KOPT-K1 (cell line): ENCODE measurements around the gene SORT1.
"Not testable (repeated sequence)": the region's sequence is repeated elsewhere in the genome, so short reads cannot be mapped to it uniquely, and the experiment has no call there.

Experiments
- H3K27ac ChIP-seq: fragments of 200-600 bp; sonication (generic); 2 replicates; pipeline ENCODE4 v1.5.1; 2016; ENCODE audit warnings: antibody characterized with exemption, mild to moderate bottlenecking, low read depth, low read length; ENCODE audit not compliant: poor library complexity, severe bottlenecking
- H3K36me3 ChIP-seq: fragments of 200-600 bp; sonication (generic); 2 replicates; pipeline ENCODE4 v1.5.1; 2017; ENCODE audit warnings: antibody characterized with exemption, mild to moderate bottlenecking, low read length, moderate library complexity; ENCODE audit not compliant: insufficient read depth
- H3K9me3 ChIP-seq: fragments of 200-600 bp; sonication (generic); 2 replicates; pipeline ENCODE4 v1.5.1; 2017; ENCODE audit warnings: antibody characterized with exemption, low read length, mild to moderate bottlenecking; ENCODE audit not compliant: insufficient read depth, poor library complexity, severe bottlenecking

The SORT1 gene

GRCh38 chr1:109397581-109398342 is at the start of gene SORT1:
SORT1 (minus strand) TSS chr1:109397918; CDS start chr1:109397892, 26 bp downstream.
- H3K36me3 ChIP-seq: peaks cover 24% of the 10 kb centered on the region
- H3K9me3 ChIP-seq: no peaks in the 10 kb centered on the region
- peak within 1 kb of the TSS; percentile 60 for H3K27ac ChIP-seq

GRCh38 chr1:109445949-109446695 is 48.4 kb upstream of the SORT1 start:
- not testable (repeated sequence) for H3K27ac ChIP-seq, H3K36me3 ChIP-seq, H3K9me3 ChIP-seq

DNA sequence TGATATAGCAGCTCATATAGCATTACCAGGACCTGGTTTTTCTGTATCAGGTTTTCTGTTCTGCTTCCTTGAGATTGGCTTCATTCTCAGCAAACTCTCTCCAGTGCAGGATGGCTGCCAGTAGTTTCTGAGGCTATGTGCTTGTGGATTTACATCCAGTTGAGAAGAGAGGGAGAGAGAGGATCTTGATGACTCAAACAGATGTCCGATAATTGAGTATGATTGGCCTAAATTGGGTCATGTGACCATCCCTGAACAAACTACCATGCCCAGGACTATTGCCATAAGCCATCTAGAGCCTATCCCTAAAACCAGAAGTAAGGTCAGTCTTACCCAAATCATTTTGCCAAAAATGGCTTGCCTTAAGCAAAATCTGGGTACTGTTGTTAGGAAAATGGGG is 46.6 kb upstream of the SORT1 start:
- Histone ChIP-seq H3K27ac (no peak overlapping the region), H3K36me3 (no peaks in the 10 kb centered on the region), H3K9me3 (peaks cover 6% of the 10 kb centered on the region)

DNA sequence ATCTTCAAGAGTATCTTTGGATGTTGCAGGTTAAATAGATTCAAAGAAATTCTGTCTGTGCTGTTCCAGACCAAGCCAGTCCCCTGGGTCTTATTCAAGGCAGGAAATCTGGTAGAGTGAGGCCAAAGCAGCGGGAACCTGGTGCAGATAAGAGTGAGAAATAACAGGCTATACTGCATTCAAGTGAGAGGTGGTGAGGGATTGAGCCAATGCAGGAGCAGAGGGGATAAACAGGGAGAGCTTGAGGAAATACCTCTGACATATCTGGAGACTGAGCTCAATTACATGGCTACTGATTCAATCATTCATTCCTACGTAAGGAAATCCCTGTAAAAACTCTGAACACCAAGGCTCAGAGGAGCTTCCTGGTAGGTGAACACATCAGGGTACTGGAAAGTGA is 45.8 kb upstream of the SORT1 start:
- no peaks in the 10 kb centered on the region for H3K36me3 ChIP-seq
- H3K9me3 ChIP-seq: peaks cover 6% of the 10 kb centered on the region
- no peak overlapping the region for H3K27ac ChIP-seq

DNA sequence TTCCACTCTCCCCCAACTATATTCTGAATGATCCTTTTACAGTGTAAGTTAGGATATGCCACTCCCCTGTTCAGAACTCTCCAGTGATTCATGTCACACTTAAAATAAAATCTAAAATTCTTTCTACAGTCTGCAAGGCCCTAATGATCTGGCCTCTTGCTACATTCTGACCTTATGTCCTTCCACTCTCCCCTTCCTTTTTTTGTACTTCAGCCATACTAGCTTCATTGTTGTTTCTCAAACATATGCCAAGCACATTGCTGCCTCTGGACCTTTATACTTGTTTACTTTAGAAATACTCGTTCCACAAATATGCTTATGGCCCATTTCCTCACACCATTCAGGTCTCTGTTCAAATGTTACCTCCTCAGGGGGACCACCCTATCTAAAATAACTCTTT is 43.4 kb upstream of the SORT1 start:
- Histone ChIP-seq H3K9me3 (peaks cover 6% of the 10 kb centered on the region), H3K36me3 (no peaks in the 10 kb centered on the region), H3K27ac (no peak overlapping the region)

DNA sequence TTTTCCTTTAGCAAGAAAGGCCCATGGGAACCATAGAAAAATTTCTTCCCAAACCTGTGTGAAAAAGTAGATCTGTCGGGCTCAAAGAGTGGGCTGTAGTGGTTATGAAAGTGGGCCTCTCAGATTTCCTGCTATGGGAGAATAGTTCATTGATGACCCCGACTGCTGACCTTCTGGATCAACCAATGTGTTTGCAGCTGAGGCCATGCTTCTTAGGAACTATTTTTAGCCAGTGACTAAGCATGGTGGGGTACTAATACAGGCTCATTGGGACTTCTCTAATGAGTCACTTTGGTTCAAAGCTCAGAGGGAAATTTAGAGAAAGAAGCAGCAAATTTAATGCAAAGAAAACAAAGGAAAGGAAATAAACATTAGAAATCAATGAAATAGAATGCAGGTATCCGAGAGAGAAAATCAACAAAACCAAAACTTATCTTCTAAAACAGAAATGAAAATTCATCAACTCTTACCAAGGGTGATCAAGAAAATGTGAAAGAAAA is 41.1 kb upstream of the SORT1 start:
- Histone ChIP-seq H3K9me3 (peaks cover 16% of the 10 kb centered on the region), H3K36me3 (no peaks in the 10 kb centered on the region), H3K27ac (no peak overlapping the region)

DNA sequence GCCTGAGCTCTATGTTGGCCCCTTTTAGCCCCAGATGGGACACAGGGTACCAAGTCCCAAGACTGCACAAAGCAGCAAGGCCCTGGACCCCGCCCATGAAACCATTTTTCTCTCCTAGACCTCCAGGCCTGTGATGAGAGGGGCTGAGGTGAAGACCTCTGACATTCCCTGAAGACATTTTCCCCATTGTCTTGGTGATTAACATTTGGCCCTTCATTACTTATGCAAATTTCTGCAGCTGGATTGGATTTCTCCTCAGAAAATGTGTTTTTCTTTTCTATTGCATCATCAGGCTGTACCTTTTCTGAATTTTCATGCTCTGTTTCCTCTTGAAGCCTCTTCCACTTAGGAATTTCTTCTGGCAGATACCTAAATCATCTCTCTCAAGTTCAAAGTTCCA is 36.8 kb upstream of the SORT1 start:
- peaks cover 16% of the 10 kb centered on the region for H3K9me3 ChIP-seq
- no peak overlapping the region for H3K27ac ChIP-seq
- H3K36me3 ChIP-seq: no peaks in the 10 kb centered on the region

- no peak overlapping the region for H3K27ac ChIP-seq
- H3K9me3 ChIP-seq: peaks cover 16% of the 10 kb centered on the region
- H3K36me3 ChIP-seq: no peaks in the 10 kb centered on the region
Observed at GRCh38 chr1:109433322-109433721, 35.6 kb upstream of the SORT1 start.

GRCh38 chr1:109432336-109432735 is 34.6 kb upstream of the SORT1 start:
- Histone ChIP-seq H3K36me3 (no peaks in the 10 kb centered on the region), H3K9me3 (peaks cover 16% of the 10 kb centered on the region), H3K27ac (no peak overlapping the region)

DNA sequence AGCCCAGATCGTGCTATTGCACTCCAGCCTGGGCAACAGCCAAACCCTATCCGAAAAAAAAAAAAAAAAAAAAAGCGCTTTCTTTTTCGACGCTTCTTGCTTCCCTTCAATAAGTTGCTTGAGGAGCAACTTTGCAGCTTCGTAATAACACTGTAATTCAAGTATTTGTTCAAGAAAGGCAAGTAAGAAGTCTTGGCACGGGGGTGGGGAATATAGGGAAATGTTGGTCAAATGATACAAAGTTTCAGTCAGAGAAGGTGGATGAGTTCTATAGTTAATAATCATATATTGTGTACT is 29.4 kb upstream of the SORT1 start:
- Histone ChIP-seq H3K27ac (peak overlapping the region; percentile 77), H3K36me3 (peaks cover 21% of the 10 kb centered on the region), H3K9me3 (no peaks in the 10 kb centered on the region)

- Histone ChIP-seq H3K9me3 (no peaks in the 10 kb centered on the region), H3K27ac (peak within 1 kb of the TSS; percentile 77), H3K36me3 (peaks cover 27% of the 10 kb centered on the region)
Observed at GRCh38 chr1:109426281-109427170, 28.8 kb upstream of the SORT1 start, which contains the start of gene PSMA5. PSMA5 (minus strand) TSS chr1:109426448; CDS start chr1:109426330, 118 bp downstream.

GRCh38 chr1:109425391-109426280 is 27.9 kb upstream of the SORT1 start:
- Histone ChIP-seq H3K9me3 (no peaks in the 10 kb centered on the region), H3K36me3 (peaks cover 36% of the 10 kb centered on the region), H3K27ac (peak overlapping the region; percentile 77)

GRCh38 chr1:109423498-109423897 is 25.8 kb upstream of the SORT1 start:
- H3K36me3 ChIP-seq: peaks cover 57% of the 10 kb centered on the region
- no peak overlapping the region for H3K27ac ChIP-seq
- no peaks in the 10 kb centered on the region for H3K9me3 ChIP-seq

DNA sequence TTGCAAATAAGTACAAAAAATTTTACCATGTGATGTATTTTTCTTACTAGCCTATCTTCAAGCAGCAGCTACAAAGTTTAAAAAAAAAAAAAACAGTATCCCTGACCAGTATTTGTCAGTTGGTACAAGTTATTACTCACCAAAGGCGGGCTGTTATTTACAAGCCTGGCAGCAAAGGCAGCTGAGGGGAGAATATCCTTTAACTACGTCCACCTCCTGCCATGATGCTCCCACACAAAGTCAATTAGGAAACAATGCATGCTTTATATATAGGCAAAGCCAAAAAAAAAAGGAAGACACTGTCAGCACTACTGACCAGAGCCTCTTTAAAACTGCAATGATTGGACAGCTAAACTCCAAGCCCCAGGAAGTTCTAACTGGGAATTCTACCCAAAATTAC is 14.8 kb upstream of the SORT1 start:
- Histone ChIP-seq H3K36me3 (peaks cover 100% of the 10 kb centered on the region), H3K9me3 (no peaks in the 10 kb centered on the region), H3K27ac (no peak overlapping the region)
